ENCODE data around the gene GAS6.

GRCh38 chr13:113912596-113912995 lies 48.7 kb upstream of the GAS6 start:
- TF ChIP-seq EP300 (IDR thresholded peaks at IDR 0.05) (no peak), POLR2A (IDR thresholded peaks at IDR 0.05) (no peak), POLR2AphosphoS5 (IDR thresholded peaks at IDR 0.05) (no peak)

All from upper lobe of left lung (tissue), 4 donors.